Measurements from ENCODE around the gene OVOL1. TPM values are rescaled to one million over a fixed set of nuclear protein-coding genes. Genes with fewer than 3 reads are reported as not detected.
A peak's percentile ranks its signal among the peaks of the same experiment; 100 is the strongest.

OVOL1 gene
- total RNA-seq, 2 experiments from 2014 or later = not detected

DNA sequence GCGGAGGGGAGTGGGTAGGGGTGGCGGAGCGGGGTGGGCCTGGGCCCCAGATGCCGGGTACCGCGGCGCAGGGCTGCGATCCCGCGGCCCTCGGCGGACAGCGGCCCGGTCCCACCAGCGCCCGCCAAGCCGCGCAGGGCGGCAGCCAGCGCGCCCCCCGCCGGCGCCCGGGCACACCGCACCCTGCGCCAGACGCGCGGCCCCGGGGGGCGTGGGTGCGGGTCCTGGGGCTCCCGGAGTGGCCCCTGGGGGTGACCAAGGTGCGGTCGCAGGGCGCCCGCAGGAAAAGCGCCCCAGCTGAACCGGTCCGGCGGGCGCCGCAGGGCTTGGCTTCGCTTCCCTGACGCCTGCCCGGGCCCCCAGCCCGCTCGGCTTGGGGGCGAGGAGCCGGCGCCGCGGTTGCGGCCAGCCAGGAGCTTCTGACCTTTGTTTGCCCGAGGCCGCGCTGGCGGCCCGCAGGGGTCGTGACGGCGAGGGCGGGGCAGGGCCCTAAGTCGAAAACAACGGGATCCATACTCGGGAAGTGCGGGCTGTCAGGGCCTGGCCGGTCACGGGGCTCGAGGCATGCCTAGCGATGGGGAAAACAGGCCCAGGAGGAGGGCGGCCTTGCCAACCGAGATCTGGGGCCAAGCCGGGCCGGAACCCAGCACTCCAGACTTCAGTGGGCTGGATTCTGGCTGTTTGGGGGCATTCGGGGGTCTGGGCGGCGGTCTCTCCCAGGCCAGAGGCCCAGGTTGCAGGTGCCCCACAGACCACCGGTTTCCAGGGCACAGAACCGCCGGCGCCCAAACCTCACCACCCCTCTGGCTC is 5.5 kb upstream of the OVOL1 start:
- Histone ChIP-seq H2AFZ (ENCODE audit: low read length) (peak overlapping the region; percentile 28; the same call in 1 of the 2 replicates), H3K4me3 (ENCODE audit: low read depth, low read length, poor library complexity, severe bottlenecking) (peak overlapping the region; percentile 80), H3K36me3 (ENCODE audit: insufficient read depth, low read length) (peaks cover 3% of the 10 kb centered on the region; the same call in 1 of the 2 replicates), H4K20me1 (ENCODE audit: insufficient read depth, low read length) (peaks cover 5% of the 10 kb centered on the region; the same call in 1 of the 2 replicates), H3K27ac (ENCODE audit: low read depth, low read length, poor library complexity, severe bottlenecking) (no peak overlapping the region), H3K4me1 (ENCODE audit: insufficient read depth, low read length, poor library complexity, severe bottlenecking) (peaks cover 6% of the 10 kb centered on the region), H3K9me2 (ENCODE audit: insufficient read depth, low read length) (no peaks in the 10 kb centered on the region), H3K79me2 (ENCODE audit: insufficient read depth, low read depth, low read length) (no peaks in the 10 kb centered on the region), H3K4me2 (ENCODE audit: low read length) (peak overlapping the region; percentile 46; the same call in 1 of the 2 replicates), H3K9me3 (ENCODE audit: low read length) (no peaks in the 10 kb centered on the region)
- POLR2A ChIA-PET = no interaction called here
- intact Hi-C loops (cut with micrococcal nuclease; ENCODE audit: unreplicated experiment) = loop anchor here (2.0 kb wide), 2 partner anchors 71 to 207 kb away; no protein-coding TSS in a partner anchor
- no peak for DNase-seq (ENCODE audit: low spot score)
- BruUV-seq (replicated peaks) = no TSS peak
- TF ChIP-seq EZH2phosphoT487 (IDR thresholded peaks at IDR 0.05; ENCODE audit: borderline replicate concordance, low read depth, low read length) = no peak
- TF ChIP-seq, protein P1, sequence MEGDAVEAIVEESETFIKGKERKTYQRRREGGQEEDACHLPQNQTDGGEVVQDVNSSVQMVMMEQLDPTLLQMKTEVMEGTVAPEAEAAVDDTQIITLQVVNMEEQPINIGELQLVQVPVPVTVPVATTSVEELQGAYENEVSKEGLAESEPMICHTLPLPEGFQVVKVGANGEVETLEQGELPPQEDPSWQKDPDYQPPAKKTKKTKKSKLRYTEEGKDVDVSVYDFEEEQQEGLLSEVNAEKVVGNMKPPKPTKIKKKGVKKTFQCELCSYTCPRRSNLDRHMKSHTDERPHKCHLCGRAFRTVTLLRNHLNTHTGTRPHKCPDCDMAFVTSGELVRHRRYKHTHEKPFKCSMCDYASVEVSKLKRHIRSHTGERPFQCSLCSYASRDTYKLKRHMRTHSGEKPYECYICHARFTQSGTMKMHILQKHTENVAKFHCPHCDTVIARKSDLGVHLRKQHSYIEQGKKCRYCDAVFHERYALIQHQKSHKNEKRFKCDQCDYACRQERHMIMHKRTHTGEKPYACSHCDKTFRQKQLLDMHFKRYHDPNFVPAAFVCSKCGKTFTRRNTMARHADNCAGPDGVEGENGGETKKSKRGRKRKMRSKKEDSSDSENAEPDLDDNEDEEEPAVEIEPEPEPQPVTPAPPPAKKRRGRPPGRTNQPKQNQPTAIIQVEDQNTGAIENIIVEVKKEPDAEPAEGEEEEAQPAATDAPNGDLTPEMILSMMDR (conservative IDR thresholded peaks at IDR 0.05; ENCODE audit: low read length) = peak; percentile 43
- CTCF ChIA-PET (ENCODE audit: unreplicated experiment) = no interaction called here

DNA sequence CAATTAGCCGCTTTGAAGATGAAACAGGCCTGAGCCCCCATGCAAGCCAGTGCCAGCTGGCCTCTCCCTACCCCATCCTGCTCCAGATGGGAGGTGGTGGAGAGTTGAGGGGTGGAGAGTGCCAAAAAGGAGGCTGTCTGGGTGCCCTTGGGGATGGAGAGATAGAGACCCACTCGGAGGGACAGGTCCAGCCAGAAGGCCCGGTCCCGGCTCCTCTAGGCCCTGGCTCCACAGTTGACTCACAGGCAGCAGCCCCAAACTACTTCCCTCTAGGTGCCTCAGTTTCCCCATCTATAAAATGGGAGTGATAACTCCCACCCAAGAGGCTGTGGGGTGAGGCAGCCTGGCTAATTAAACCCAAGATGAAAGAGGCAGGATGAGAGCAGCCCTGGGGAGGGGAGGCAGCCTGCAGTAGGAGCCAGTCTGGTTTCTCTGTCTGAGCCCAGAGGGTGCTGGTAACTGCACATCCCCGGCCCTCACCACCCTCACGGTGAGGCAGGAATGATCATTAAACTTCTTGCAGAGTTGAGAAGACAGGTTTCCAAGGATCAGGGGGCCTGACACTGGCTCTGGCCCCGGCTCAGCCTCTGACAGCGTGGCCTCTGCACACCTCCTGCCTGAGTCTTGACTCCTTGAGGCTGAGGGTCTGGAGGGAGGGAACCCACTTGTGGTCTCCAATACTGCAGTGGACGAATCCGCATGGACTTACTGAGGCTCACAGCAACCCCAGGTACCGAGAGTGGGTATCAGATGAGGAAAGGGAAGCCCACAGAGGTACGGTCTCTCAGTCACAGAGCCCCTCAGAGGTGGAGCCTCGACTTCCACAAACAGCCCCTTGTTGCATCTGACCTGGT is 4.7 kb upstream of the OVOL1 start:
- Histone ChIP-seq H3K9me3 (ENCODE audit: low read length) (no peaks in the 10 kb centered on the region), H3K4me1 (ENCODE audit: insufficient read depth, low read length, poor library complexity, severe bottlenecking) (peaks cover 6% of the 10 kb centered on the region), H2AFZ (ENCODE audit: low read length) (no peak overlapping the region), H3K79me2 (ENCODE audit: insufficient read depth, low read depth, low read length) (no peaks in the 10 kb centered on the region), H3K4me3 (ENCODE audit: low read depth, low read length, poor library complexity, severe bottlenecking) (no peak overlapping the region), H3K27ac (ENCODE audit: low read depth, low read length, poor library complexity, severe bottlenecking) (no peak overlapping the region), H3K9me2 (ENCODE audit: insufficient read depth, low read length) (no peaks in the 10 kb centered on the region), H4K20me1 (ENCODE audit: insufficient read depth, low read length) (peaks cover 5% of the 10 kb centered on the region; the same call in 1 of the 2 replicates), H3K4me2 (ENCODE audit: low read length) (no peak overlapping the region), H3K36me3 (ENCODE audit: insufficient read depth, low read length) (peaks cover 3% of the 10 kb centered on the region; the same call in 1 of the 2 replicates)
- intact Hi-C loops (cut with micrococcal nuclease; ENCODE audit: unreplicated experiment) = loop anchor here (2.0 kb wide), 2 partner anchors 71 to 207 kb away; no protein-coding TSS in a partner anchor
- no peak for DNase-seq (ENCODE audit: low spot score)
- POLR2A ChIA-PET = interaction anchor here (0.6 to 1.4 kb wide), 2 partner anchors 11 to 46 kb away, joined by 3 to 4 read pairs; no protein-coding TSS in a partner anchor
- BruUV-seq (replicated peaks) = no TSS peak
- TF ChIP-seq EZH2phosphoT487 (IDR thresholded peaks at IDR 0.05; ENCODE audit: borderline replicate concordance, low read depth, low read length) = no peak
- TF ChIP-seq, protein P1 (conservative IDR thresholded peaks at IDR 0.05; ENCODE audit: low read length) = no peak
- CTCF ChIA-PET (ENCODE audit: unreplicated experiment) = interaction anchor here (1.2 kb wide), 1 partner anchor 36 kb away, joined by 6 read pairs; no protein-coding TSS in a partner anchor

All from OCI-LY7 (cell line).